GM21360 (cell line): ENCODE results near the gene C13orf42.

ENCODE experiments used
- ATAC-seq: cut with Tn5 transposase; IDR thresholded peaks from one replicate; pipeline ENCODE4 v1.9.1; 2021; ENCODE audit warnings: mild to moderate bottlenecking, moderate library complexity; ENCODE audit not compliant: unreplicated experiment

C13orf42 gene

DNA sequence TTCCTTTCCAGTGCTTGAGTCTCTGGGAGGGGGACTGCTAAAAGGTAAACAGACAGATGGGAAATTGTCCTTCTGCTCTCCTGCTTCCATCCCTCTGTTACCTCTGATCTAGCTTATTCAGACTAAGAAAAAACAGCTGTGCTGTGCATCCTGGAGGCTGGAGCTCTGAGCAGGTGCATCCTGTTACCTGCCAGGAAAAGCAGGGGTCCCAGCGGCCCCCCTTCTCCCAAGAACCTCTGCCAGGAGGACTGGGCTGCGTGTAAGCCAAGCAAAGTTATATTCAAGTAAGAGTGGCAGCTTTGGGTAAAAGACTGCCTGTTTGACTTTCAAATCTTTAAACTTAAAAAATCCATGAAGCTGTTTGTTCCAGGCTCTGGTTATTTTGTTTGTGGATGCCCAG lies 75.1 kb downstream of the C13orf42 start:
- ATAC-seq, result no peak

DNA sequence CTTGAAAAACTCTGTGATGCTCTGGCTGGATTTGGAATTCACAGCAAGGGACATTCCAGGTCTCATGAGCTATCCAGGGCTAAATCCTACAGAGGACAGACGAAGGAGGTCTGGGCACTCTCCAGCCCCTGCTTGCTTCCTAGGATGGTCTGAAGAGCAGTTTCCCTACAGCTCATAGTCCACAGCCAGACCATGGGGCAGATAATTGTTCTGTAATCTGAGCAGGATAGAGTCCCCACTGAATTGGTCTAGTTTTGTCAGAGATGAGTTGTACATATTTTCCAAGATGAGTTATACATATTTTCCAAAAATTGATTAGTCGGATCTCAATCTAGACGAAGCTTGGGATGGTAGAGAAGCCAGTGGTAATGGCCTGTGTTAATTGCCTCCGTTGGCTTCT lies 75.6 kb downstream of the C13orf42 start:
- no peak for ATAC-seq

DNA sequence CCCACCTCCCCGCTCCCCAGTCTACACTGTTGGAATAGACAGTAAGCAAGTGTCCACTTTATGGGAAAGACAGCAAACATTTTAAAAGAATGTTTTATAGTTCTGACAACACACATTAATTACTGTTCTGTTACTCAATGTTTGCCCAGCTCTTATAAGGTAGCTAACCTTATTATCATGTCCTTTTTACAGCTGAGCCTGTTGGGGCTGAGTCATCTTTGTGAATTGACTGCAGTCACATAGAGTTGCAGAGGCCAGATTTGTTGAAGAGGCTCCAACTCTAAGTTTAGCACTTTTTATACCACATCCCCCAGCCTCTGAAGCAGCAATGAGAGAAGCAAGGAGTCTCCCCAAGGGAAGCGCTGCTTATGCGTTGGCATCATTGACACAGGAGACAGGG lies 76.2 kb downstream of the C13orf42 start:
- ATAC-seq, result no peak

GRCh38 chr13:51033421-51034185 lies 77.5 kb downstream of the C13orf42 start:
- ATAC-seq, result no peak

- ATAC-seq, result no peak
These were observed 78.2 kb downstream of the C13orf42 start for GRCh38 chr13:51032831-51033230.
